Astrocyte (in vitro differentiated cells and primary cell): ENCODE measurements around the gene CLCA4. TPM values are rescaled to one million over a fixed set of nuclear protein-coding genes. Genes with fewer than 3 reads are reported as not detected.
"Not testable (repeated sequence)": the region's sequence is repeated elsewhere in the genome, so short reads cannot be mapped to it uniquely, and the experiment has no call there.

Experiments
- DNase-seq: peaks from one replicate; pipeline ENCODE4 v3.0.0-alpha.2; 2010; ENCODE audit warnings: low read depth
- FAIRE-seq: peaks from 2 replicates; lab custom pipeline; 2011; peaks lifted over from hg19 to GRCh38; lab: Jason Lieb, UNC
- H2AFZ ChIP-seq: 2 replicates; pipeline ENCODE4 v1.6.0; 2012; ENCODE audit warnings: low read depth, low read length, inconsistent platforms
- H3K27ac ChIP-seq: 2 replicates; pipeline ENCODE4 v1.5.1; 2011; ENCODE audit warnings: low read depth, low read length, inconsistent platforms
- H3K27me3 ChIP-seq: 2 replicates; pipeline ENCODE4 v1.6.0; 2011; ENCODE audit warnings: low read length, inconsistent platforms; ENCODE audit not compliant: insufficient read depth
- H3K36me3 ChIP-seq: 2 replicates; pipeline ENCODE4 v1.5.1; 2011; ENCODE audit warnings: low read length, inconsistent platforms; ENCODE audit not compliant: insufficient read depth
- H3K4me1 ChIP-seq: 2 replicates; pipeline ENCODE4 v1.5.1; 2011; ENCODE audit warnings: low read length, inconsistent platforms; ENCODE audit not compliant: insufficient read depth
- H3K4me2 ChIP-seq: 2 replicates; pipeline ENCODE4 v1.6.0; 2012; ENCODE audit warnings: low read length, inconsistent platforms
- H3K4me3 ChIP-seq: 2 replicates; pipeline ENCODE4 v1.5.1; 2011; ENCODE audit warnings: low read depth, mild to moderate bottlenecking, low read length, inconsistent platforms; ENCODE audit not compliant: insufficient read depth
- H3K79me2 ChIP-seq: 2 replicates; pipeline ENCODE4 v1.6.0; 2012; ENCODE audit warnings: mild to moderate bottlenecking, low read length, inconsistent platforms; ENCODE audit not compliant: insufficient read depth
- H3K9ac ChIP-seq: 2 replicates; pipeline ENCODE4 v1.6.0; 2012; ENCODE audit warnings: mild to moderate bottlenecking, low read length, inconsistent platforms
- H3K9me3 ChIP-seq: 2 replicates; pipeline ENCODE4 v1.5.1; 2012; ENCODE audit warnings: low read depth, mild to moderate bottlenecking, low read length, inconsistent platforms; ENCODE audit not compliant: insufficient read depth
- H4K20me1 ChIP-seq: 2 replicates; pipeline ENCODE4 v1.6.0; 2012; ENCODE audit warnings: low read length, inconsistent platforms; ENCODE audit not compliant: insufficient read depth
- H3K27ac Mint-ChIP-seq: one replicate; pipeline ENCODE4 v1.8.0; 2021; ENCODE audit warnings: mild to moderate bottlenecking, mixed read lengths; ENCODE audit not compliant: unreplicated experiment
- H3K27me3 Mint-ChIP-seq: one replicate; pipeline ENCODE4 v1.8.0; 2021; ENCODE audit warnings: low read depth, mixed read lengths; ENCODE audit not compliant: unreplicated experiment
- H3K36me3 Mint-ChIP-seq: one replicate; pipeline ENCODE4 v1.8.0; 2021; ENCODE audit warnings: low read depth, mixed read lengths; ENCODE audit not compliant: unreplicated experiment
- H3K4me1 Mint-ChIP-seq: one replicate; pipeline ENCODE4 v1.8.0; 2021; ENCODE audit warnings: low read depth, mixed read lengths; ENCODE audit not compliant: unreplicated experiment
- H3K4me3 Mint-ChIP-seq: one replicate; pipeline ENCODE4 v1.8.0; 2021; ENCODE audit warnings: mild to moderate bottlenecking, moderate library complexity, mixed read lengths; ENCODE audit not compliant: unreplicated experiment
- H3K9me3 Mint-ChIP-seq: one replicate; pipeline ENCODE4 v1.8.0; 2021; ENCODE audit warnings: mild to moderate bottlenecking, mixed read lengths; ENCODE audit not compliant: unreplicated experiment
- CTCF ChIP-seq: IDR thresholded peaks from 2 replicates; pipeline ENCODE4 v1.5.1; 2011; ENCODE audit warnings: low read depth, mild to moderate bottlenecking, inconsistent platforms, low read length, moderate library complexity; ENCODE audit not compliant: insufficient read depth
- EZH2 ChIP-seq: IDR thresholded peaks from 2 replicates; pipeline ENCODE4 v1.6.1; 2012; ENCODE audit warnings: mild to moderate bottlenecking, low read length, inconsistent platforms; ENCODE audit not compliant: insufficient read depth
- total RNA-seq: library from RNA; stranded (reverse); gene quantifications from 2 replicates; pipeline ENCODE4 v1.2.1, GENCODE V29; 2021

CLCA4 gene
- total RNA-seq, 1 donor from 2014 or later, result not detected

GRCh38 chr1:86500714-86501113 lies 46.2 kb upstream of the CLCA4 start:
- no peak overlapping the region for H2AFZ ChIP-seq
- no peak for FAIRE-seq
- no peaks in the 10 kb centered on the region for H3K27me3 ChIP-seq
- no peak overlapping the region for H3K4me2 ChIP-seq
- peaks cover 5% of the 10 kb centered on the region for H3K27me3 Mint-ChIP-seq
- peaks cover 2% of the 10 kb centered on the region for H3K36me3 Mint-ChIP-seq
- no peak for DNase-seq
- no peaks in the 10 kb centered on the region for H3K36me3 ChIP-seq
- H3K79me2 ChIP-seq, result no peaks in the 10 kb centered on the region
- H3K27ac ChIP-seq, result no peak overlapping the region
- H3K9ac ChIP-seq, result no peak overlapping the region
- no peaks in the 10 kb centered on the region for H4K20me1 ChIP-seq
- peaks cover 8% of the 10 kb centered on the region for H3K4me1 Mint-ChIP-seq
- no peak overlapping the region for H3K4me3 Mint-ChIP-seq
- no peaks in the 10 kb centered on the region for H3K9me3 Mint-ChIP-seq
- H3K9me3 ChIP-seq, result no peaks in the 10 kb centered on the region
- no peak overlapping the region for H3K4me3 ChIP-seq
- no peak for TF ChIP-seq EZH2
- TF ChIP-seq CTCF, result no peak
- H3K27ac Mint-ChIP-seq, result no peak overlapping the region
- peaks cover 20% of the 10 kb centered on the region for H3K4me1 ChIP-seq

DNA sequence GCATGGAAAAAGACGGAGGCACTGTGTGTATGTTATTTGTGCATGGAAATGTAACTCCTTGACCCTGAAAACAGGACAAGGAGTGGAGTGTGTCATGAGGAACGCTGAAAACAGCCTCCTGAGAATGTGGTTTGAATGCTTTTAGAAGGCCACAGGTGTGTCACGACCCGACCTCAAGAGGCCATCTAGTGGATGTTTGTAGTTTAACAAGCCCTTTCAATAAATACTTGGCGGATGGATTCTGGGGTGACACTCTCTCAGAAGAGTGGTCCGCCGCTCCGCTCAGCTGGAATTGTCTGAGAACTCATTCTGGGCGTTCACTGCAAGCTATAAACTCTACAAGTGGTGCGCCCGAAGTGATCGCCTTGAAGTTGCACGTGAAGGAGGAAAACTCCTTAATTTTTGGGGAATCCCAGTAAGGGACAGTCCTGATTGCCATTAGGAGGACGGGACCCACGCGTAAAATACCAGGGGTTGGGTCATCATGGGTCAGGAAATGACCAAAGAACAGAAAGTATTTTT lies 44.7 kb upstream of the CLCA4 start:
- H4K20me1 ChIP-seq, H3K36me3 ChIP-seq, H3K27me3 Mint-ChIP-seq, H3K9ac ChIP-seq, H3K27me3 ChIP-seq, H3K79me2 ChIP-seq, H3K36me3 Mint-ChIP-seq, H3K9me3 ChIP-seq, H3K4me3 ChIP-seq, H3K9me3 Mint-ChIP-seq, H3K27ac ChIP-seq, DNase-seq, H3K4me1 Mint-ChIP-seq, FAIRE-seq: not testable (repeated sequence)
- H3K4me3 Mint-ChIP-seq, result peak overlapping the region; percentile 72
- H3K27ac Mint-ChIP-seq, result peak overlapping the region; percentile 73
- Histone ChIP-seq H2AFZ (peak overlapping the region; percentile 3), H3K4me2 (peak overlapping the region; percentile 77), H3K4me1 (peaks cover 20% of the 10 kb centered on the region)
- peak; percentile 26 for TF ChIP-seq CTCF

DNA sequence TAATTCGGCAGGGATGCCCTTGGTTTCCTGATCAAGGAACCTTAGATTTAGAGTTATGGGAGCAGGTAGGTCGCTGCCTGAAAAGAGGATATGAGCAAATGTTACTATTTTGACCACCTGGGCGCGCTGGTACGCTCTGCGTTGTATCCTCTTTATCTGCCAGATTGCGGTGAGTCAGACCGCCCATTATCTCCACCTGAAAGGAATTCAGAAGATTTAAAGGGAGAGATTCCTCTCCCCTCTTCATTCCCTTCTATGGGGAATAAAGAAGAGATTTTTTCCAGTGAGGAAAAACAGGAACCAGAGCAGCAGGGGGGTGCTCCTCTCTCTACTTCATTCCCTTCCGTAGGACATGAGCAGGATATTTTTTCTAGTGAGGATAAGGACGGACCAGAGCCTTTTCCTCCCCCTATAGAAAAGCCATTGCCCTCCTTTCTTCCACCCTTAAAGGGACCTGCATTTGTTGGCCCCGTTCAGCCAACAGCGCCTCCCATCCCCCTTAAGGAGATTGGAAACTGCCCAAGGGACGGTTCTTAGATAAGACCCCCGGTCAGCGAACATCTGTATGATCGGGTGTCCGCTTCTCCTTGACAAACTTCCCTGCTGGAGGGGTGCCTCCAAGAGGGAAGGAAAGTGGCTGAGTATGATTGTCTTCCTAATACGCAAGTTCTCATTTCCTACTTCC lies 44.0 kb upstream of the CLCA4 start:
- no peak for TF ChIP-seq EZH2
- TF ChIP-seq CTCF, result no peak
- Histone ChIP-seq H3K36me3 (no peaks in the 10 kb centered on the region), H3K79me2 (no peaks in the 10 kb centered on the region), H2AFZ (peak overlapping the region; percentile 53), H4K20me1 (no peaks in the 10 kb centered on the region), H3K4me1 (peaks cover 20% of the 10 kb centered on the region), H3K27me3 (no peaks in the 10 kb centered on the region), H3K9me3 (no peaks in the 10 kb centered on the region), H3K4me2 (peak overlapping the region; percentile 77), H3K9ac (peak overlapping the region; percentile 62), H3K27ac (peak overlapping the region; percentile 59), H3K4me3 (no peak overlapping the region)
- peaks cover 8% of the 10 kb centered on the region for H3K4me1 Mint-ChIP-seq
- H3K9me3 Mint-ChIP-seq, result no peaks in the 10 kb centered on the region
- H3K4me3 Mint-ChIP-seq, result no peak overlapping the region
- H3K27ac Mint-ChIP-seq, result no peak overlapping the region
- DNase-seq (no peak), FAIRE-seq (no peak)
- no peaks in the 10 kb centered on the region for H3K36me3 Mint-ChIP-seq
- H3K27me3 Mint-ChIP-seq, result peaks cover 5% of the 10 kb centered on the region
